ENCODE data around the gene MGAT3.
"Not testable (repeated sequence)": the region's sequence is repeated elsewhere in the genome, so short reads cannot be mapped to it uniquely, and the experiment has no call there.

The MGAT3 gene

DNA sequence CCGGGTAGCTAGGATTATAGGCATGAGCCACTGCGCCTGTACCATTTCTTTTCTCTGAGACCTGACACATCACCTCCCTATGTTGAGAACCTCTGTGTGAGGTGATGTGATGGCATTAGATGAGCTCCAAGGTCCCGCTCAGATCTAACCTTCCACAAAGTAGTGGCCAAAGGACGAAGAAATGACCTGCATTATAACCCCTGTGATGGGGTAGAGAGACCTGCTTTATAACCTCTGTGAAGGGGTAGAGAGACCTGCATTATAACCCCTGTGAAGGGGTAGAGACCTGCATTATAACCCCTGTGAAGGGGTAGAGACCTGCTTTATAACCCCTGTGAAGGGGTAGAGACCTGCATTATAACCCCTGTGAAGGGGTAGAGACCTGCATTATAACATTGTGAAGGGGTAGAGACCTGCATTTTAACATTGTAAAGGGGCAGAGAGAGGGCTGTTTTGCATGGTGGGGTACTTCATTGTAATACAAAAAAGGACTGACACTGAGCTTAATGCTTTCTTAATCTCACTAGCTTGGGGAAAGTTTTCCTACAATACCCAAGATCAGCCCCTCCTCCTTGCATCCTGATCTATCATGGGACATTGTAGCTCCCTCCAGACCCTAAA is 53.8 kb downstream of the MGAT3 start:
- no peak for DNase-seq

DNA sequence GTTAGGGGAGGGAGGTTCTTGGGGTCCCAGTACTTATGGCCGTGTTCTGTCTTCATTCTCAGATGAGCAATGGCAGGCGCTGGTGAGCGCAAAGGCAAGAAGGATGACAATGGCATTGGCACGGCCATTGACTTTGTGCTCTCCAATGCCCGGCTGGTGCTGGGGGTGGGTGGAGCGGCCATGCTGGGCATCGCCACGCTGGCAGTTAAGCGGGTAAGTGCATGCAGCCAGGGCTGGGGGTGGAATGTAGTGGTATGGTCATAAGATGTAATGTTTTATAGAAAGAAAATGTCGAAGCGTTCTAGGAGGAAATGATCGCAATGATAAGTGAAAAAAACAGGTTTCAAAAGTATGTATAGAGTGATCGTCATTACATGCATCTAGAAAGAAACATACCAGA is 54.4 kb downstream of the MGAT3 start:
- no peak for DNase-seq

DNA sequence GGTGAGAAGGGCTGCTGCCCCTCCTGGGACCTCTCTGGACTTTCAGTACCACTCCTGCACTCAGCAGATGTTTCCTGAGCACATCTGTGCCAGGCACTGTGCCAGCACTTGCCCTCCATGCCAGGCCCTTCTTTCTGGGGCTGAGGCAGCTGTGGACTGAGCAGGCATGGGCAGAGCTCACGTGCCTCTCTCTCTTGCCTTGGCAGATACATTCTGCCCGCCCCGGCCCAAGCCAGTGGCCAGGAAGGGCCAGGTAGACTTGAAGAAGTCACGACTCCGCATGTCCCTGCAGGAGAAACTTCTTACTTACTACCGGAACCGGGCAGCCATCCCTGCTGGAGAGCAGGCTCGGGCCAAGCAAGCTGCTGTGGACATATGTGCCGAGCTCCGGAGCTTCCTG is 55.2 kb downstream of the MGAT3 start:
- DNase-seq: no peak

DNA sequence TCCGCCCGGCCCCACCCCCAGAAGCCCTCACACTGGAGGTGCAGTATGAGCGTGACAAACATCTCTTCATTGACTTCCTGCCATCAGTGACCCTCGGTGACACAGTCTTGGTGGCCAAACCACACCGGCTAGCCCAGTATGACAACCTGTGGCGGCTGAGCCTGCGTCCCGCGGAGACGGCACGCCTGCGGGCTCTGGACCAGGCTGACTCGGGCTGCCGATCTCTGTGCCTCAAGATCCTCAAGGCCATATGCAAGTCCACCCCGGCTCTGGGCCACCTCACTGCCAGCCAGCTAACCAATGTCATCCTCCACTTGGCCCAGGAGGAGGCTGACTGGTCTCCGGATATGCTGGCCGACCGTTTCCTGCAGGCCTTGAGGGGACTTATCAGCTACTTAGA is 57.0 kb downstream of the MGAT3 start:
- no peak for DNase-seq

DNA sequence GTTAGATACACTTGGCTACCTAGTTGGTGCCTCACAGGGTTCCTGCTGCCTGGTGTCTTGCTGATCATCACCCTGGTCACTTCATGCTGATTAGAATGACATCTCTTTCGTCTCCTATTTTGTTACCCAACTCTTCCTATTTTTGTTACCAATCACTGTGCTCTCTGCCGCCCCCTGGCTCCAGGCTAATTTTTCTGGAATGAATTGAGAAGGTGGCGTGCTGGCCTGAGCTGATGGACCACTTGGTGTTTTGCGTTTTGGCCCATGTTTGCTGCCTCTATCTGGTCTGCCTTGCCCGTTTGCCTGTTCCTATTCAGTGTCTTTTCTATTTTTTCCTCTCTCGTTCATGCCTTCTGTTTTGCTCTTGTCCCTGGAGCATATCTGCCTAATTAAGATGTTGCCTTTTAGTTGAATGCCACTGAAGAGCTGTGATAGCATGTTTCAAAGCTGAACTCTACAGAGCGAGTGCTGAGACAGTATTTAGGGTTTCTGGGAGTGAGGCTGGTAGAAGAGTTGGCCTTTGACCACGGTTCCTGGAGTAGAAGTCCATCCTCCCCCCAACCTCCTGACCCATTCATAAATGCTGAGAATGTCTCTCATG is 57.7 kb downstream of the MGAT3 start:
- peak in 36 of 58 donors; percentile 10 to 83 (median 34) for DNase-seq

DNA sequence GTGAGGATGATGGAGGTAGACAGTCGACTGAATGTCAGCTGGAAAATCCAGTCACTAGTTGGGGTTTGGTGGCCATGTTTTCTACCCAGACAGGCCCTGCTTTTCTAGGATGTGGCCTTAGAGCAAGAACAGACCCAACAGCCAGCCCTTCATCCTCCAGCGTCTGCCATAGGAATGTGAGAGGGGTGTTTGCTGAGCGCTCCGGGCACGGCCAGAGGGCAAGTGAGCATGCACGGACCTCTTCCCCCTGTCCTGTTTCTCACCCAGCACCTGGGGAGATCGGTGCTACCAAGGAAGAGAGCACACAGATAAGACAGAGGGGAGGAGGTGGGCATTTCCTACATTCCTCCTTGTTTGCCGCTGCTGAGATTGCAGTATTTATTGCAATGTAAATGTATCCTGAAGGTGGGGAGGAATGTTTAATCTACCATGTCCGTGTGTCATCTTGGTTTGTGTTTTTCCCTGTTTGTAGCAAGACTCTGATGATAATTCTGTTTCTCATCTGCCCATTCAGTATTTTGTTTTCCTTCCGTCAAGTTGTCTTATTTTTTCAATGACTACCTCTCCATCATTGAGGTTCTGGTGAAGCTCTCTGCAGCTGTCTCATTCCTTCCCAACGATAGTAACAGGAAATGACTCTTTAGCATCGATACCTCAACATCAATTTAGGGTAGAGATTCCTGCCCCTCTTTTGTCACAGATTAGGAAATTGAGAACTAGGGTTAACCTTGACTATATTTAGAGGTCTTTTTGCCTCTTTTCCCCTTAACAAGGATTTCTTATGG is 58.6 kb downstream of the MGAT3 start:
- no peak for DNase-seq

DNA sequence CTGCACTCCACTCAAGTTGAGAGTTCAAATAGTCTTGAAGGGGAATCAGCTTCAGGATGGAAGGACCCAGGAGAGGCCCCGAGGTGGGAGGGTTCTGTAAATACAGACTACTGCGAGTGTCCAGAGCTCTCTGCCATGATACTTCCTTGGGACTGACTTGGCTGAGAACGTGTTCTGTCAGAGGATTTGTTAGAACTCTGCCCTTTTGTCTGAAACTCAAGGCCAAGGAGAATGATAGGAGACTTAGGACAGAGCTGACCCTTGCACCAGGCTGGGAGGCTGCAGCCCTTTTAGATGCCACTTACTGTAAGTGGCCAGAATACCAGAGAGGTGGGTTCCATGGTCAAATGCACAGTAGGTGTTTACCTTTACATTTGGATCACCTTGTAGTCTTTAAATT is 60.7 kb downstream of the MGAT3 start:
- no peak for DNase-seq

DNA sequence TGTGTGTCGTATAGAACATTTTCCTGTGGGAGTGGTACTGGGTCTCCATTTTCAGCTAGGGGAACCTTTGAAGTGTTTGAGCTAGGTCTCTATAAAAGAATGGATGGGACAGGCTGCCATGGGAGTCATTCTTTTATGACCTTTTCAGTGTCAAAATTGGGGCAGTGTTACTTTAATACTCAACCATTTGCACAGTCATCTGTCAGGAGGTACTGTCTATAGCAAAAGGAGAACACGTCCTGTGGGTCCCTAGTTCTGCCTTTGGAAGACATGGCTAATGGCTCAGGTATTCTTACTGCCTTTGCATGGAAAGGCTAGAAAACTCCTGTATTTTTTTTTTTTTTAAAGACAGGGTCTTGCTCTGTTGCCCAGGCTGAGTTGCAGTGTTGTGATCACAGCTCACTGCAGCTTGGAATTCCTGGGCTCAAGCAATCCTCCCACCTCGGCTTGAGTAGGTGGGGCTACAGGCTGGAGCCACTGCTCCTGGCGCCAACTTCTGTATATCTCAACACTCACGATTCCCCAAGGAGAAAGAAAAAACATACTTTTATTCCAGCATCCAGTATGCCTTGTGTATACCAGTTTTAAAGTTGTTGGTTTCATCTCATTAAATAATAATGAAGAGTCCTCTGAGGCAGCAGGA is 61.5 kb downstream of the MGAT3 start:
- DNase-seq: no peak

DNA sequence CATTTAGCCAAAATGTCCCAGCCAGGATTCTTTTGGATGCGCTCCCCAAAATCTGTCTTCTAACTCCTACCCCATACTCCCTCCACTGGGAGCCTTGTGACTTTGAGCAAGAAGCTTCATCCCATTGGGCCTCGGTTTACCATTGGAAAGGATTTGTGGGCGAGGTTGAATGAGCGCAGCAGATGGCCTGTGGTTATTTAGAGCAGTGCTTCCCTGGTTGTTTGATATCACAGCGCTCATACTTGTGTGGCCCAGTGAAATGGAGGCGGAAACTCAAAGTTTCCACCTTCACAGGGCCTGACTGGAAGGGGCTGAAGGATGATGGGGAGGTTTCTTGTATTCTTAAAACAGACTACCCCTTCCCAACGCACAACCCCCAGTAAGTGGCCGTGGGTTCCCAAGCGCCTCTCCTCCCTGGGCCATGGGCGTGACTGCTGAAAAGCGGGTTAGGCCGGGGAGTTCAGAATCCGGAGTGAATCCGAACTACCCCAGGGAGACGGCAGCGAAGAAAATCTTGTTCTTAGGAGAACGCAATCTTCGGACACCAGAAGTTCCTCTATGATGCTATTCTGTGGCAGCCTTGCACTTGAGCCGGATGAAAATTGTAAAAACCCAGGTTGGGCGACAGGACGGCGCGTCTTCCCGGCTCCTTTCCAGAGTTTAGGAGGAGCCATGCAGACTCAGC is 62.3 kb downstream of the MGAT3 start:
- peak in 8 of 58 donors; percentile 25 to 62 (median 41) for DNase-seq

DNA sequence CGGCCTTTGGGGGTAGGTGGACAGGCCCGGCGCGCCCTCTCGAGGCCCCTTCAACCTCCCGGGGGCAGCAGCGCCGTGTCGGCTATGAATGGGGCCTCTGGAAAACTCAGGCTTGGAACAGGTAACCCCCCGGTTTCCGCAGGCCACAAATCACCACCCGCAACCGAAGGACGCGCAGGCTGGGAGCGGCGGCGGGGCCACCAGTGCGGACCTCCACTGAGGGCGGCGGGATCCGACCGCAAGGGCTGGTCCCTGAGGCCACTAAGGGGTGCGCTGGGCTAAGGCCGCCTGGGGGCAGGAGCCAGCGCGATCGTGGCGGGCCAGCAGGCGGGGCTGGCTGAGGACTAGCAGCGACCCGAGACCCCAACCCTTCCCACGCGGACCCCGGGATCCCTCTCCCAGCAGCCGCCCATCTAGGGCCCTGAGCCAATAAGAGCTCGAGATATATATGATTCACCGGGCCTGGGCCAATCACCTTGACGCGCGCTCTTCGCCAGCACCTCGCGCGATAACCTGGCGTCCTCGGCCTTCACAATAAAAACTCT is 62.9 kb downstream of the MGAT3 start:
- DNase-seq: peak in 50 of 58 donors; percentile 47 to 97 (median 91)

DNA sequence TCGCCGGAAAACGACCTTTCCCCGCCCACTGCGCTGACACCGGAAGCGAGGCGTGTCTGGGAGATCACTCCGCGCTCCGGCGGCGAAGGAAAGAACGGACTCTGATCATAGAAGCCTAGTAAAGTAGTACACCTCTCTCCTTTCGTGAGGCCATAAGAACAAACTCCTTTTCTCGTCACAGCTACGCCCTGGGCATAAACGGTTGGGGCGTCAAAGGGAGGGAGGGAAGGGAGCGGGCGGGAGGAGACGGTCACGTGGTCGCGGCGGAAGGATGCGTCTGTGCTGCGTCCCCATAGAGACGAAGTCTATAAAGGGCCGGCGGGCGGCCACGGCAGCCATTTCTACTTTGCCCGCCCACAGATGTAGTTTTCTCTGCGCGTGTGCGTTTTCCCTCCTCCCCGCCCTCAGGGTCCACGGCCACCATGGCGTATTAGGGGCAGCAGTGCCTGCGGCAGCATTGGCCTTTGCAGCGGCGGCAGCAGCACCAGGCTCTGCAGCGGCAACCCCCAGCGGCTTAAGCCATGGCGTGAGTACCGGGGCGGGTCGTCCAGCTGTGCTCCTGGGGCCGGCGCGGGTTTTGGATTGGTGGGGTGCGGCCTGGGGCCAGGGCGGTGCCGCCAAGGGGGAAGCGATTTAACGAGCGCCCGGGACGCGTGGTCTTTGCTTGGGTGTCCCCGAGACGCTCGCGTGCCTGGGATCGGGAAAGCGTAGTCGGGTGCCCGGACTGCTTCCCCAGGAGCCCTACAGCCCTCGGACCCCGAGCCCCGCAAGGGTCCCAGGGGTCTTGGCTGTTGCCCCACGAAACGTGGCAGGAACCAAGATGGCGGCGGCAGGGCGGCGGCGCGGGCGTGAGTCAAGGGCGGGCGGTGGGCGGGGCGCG is 63.7 kb downstream of the MGAT3 start, which contains the start of gene ATF4:
ATF4 (plus strand) TSS at position 337 of the 880 bp plus-strand sequence. CDS start 884 bp downstream, outside the sequence.
- DNase-seq: peak in 57 of 58 donors; percentile 29 to 99 (median 92)

DNA sequence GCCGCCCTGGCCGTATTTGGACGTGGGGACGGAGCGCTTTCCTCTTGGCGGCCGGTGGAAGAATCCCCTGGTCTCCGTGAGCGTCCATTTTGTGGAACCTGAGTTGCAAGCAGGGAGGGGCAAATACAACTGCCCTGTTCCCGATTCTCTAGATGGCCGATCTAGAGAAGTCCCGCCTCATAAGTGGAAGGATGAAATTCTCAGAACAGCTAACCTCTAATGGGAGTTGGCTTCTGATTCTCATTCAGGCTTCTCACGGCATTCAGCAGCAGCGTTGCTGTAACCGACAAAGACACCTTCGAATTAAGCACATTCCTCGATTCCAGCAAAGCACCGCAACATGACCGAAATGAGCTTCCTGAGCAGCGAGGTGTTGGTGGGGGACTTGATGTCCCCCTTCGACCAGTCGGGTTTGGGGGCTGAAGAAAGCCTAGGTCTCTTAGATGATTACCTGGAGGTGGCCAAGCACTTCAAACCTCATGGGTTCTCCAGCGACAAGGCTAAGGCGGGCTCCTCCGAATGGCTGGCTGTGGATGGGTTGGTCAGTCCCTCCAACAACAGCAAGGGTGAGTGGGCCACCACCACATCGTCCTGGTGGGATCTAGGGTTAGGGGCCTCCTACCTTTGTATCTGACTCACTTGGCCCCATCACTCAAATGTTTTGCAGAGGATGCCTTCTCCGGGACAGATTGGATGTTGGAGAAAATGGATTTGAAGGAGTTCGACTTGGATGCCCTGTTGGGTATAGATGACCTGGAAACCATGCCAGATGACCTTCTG is 64.5 kb downstream of the MGAT3 start:
- DNase-seq: peak in 2 of 58 donors; percentile 64 to 65

DNA sequence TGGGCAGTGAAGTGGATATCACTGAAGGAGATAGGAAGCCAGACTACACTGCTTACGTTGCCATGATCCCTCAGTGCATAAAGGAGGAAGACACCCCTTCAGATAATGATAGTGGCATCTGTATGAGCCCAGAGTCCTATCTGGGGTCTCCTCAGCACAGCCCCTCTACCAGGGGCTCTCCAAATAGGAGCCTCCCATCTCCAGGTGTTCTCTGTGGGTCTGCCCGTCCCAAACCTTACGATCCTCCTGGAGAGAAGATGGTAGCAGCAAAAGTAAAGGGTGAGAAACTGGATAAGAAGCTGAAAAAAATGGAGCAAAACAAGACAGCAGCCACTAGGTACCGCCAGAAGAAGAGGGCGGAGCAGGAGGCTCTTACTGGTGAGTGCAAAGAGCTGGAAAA is 65.3 kb downstream of the MGAT3 start:
- DNase-seq: not testable (repeated sequence)

DNA sequence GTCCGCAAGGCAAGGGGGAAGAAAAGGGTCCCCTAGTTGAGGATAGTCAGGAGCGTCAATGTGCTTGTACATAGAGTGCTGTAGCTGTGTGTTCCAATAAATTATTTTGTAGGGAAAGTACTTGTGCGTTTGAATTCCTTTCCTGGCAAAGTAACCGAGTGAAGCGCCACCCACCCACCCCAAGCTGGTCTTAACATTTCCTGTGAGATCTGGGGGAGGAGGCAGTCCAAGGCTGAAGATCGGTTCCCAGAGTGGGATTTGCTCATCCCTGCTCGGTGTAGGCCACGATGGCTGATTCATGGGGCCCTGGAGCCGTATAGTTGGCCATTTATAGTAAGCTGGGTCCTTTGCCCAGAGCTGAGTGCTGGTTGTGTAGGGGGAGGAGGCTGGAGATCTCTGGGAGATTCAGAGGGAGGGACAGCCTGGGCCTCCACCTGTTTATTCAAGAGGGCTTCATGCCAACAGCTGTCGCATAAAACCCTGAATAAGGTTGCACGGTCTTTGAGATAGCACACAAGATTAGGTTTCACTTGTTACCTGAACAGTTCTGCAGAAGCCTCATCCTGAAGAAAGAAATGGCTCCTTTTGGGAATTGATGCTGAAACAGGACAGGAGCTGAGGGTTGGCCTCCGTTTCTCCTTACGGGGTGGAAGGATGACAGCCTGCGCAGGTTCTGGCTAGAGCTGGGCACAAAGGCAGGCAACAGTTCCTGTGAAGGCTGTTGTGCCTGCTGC is 65.9 kb downstream of the MGAT3 start:
- DNase-seq: peak in 33 of 58 donors; percentile 23 to 77 (median 50)

DNA sequence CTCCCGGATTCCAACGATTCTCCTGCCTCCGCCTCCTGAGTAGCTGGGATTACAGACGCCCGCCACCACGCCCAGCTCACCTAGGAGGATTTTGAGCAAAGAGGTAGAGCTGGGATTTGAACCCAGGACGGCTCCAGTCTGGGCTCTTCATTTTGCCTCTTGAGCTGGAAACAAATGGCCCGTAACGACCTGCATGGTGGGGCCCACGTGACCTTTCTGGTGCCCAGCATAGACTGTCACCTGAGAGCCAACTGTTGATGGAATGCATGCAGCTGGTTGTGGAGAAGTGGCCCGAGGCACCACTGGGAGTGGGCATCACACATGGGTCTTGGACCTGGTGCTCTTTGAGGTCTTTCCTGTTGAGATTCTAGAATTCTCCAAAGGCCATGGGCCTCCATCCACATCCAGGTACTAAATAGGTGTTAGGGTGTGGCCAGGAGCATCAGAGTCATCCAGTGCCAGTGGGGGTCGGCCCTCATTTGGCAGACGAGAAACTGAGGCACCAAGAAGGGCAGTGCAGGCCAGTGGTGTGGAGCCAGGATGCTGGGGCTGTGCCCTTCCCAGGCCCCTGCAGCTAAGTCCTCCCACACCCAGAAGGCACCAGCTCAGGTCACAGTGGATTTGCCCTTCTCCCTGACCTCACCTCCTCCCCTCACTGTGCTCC is 67.4 kb downstream of the MGAT3 start:
- no peak for DNase-seq

DNA sequence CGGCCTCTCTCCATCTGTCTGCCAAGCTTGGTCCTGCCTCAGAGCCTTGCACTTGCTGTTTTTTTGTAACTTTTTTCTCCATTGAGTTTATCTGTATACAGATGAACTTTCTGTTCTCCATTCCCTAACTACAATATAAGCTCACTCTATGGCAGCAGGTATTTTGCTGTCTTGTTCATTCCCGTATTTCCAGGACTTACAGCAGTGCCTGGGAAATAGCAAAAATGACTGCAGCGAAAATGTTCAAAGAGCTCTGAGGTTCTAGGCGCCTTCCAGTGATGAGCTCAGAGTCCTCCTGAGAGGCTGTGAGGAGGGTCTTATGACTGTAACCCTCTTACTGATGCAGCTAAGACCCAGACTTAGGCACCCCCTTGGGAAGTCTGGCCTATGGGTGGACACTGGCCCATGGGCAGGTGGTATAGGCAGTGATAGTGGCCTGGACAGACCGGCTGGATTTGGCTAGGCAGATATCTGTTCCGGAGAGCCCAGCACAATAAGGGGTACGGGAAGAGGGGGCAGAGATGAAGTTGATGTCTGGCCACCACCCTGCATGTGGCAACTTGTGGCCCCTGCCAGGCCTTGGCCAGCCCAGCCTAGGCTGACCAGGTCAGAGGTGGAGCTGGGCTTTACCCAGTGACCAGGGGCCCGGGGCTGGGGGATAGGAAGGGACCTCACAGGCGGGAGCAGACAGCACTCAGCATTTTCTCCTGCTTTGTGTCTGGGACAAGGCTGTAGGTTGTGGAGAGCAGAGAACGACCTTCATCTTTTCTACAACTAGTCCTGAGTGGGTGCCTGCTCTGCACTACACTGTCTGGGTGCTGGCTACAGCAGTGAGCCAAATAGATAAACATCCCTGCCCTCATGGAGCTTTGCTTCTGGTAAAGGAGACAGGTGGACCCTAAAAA is 68.2 kb downstream of the MGAT3 start:
- DNase-seq: no peak

DNA sequence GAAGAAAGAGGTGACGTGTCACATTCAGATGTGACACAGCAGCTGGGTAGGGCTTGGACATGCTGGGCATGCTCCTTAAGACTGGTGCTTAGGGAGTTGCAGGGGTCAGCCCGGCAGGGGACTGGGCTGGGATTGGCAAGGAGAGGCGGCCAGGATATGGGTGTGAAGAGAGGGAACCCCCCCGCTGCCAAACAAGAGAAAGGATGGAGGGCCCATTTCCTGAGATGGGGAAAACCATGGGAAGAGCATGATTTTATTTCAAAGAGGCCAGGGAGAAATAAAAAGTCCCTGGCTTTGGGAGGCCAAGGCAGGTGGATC is 68.8 kb downstream of the MGAT3 start:
- no peak for DNase-seq
